HepG2 (cell line): ENCODE results near the gene PALM3. TPM values are rescaled to one million over a fixed set of nuclear protein-coding genes. Genes with fewer than 3 reads are reported as not detected.

Experiments
- BCL6 ChIP-seq: IDR thresholded peaks from 2 replicates; pipeline ENCODE4 v1.6.1; 2016; ENCODE audit warnings: missing genetic modification reagents, missing compliant biosample characterization
- ELF4 ChIP-seq: sonication (generic); formaldehyde crosslinking; IDR thresholded peaks from 2 replicates; pipeline ENCODE4 v1.5.0; 2020; ENCODE audit warnings: missing genetic modification reagents, mild to moderate bottlenecking, moderate library complexity, borderline replicate concordance
- FOXJ3 ChIP-seq: sonication (generic); formaldehyde crosslinking; IDR thresholded peaks from 2 replicates; pipeline ENCODE4 v1.4.0; 2020; ENCODE audit warnings: missing genetic modification reagents, mild to moderate bottlenecking, borderline replicate concordance
- IKZF4 ChIP-seq: sonication (generic); formaldehyde crosslinking; IDR thresholded peaks from 2 replicates; pipeline ENCODE4 v1.5.1; 2020; ENCODE audit warnings: borderline replicate concordance, mild to moderate bottlenecking, low read depth, missing genetic modification reagents; ENCODE audit errors: not compliant biosample characterization
- JDP2 ChIP-seq: sonication (generic); formaldehyde crosslinking; IDR thresholded peaks from 2 replicates; pipeline ENCODE4 v1.8.1; 2022; ENCODE audit warnings: missing genetic modification reagents, borderline replicate concordance
- KDM6A ChIP-seq: IDR thresholded peaks from 2 replicates; pipeline ENCODE4 v1.6.1; 2016; ENCODE audit warnings: low read depth
- MTA1 ChIP-seq: sonication (generic); formaldehyde crosslinking; IDR thresholded peaks from 2 replicates; pipeline ENCODE4 v1.4.0; 2020; ENCODE audit warnings: missing genetic modification reagents, mild to moderate bottlenecking, borderline replicate concordance
- RCOR2 ChIP-seq: IDR thresholded peaks from 2 replicates; pipeline ENCODE4 v1.6.1; 2016; ENCODE audit warnings: missing biosample characterization, missing genetic modification reagents
- ZBTB14 ChIP-seq: sonication (generic); formaldehyde crosslinking; IDR thresholded peaks from 2 replicates; pipeline ENCODE4 v1.4.0; 2020; ENCODE audit warnings: missing genetic modification reagents
- ZBTB49 ChIP-seq: sonication (generic); formaldehyde crosslinking; IDR thresholded peaks from 2 replicates; pipeline ENCODE4 v1.4.0; 2020; ENCODE audit warnings: missing genetic modification reagents, borderline replicate concordance
- ZNF317 ChIP-seq: sonication (generic); formaldehyde crosslinking; IDR thresholded peaks from 2 replicates; pipeline ENCODE4 v1.5.0; 2020; ENCODE audit warnings: mild to moderate bottlenecking, missing genetic modification reagents
- ZNF337 ChIP-seq: sonication (generic); formaldehyde crosslinking; IDR thresholded peaks from 2 replicates; pipeline ENCODE4 v1.5.1; 2020; ENCODE audit warnings: missing genetic modification reagents, low read depth, mild to moderate bottlenecking, borderline replicate concordance
- ZNF441 ChIP-seq: sonication (generic); formaldehyde crosslinking; IDR thresholded peaks from 2 replicates; pipeline ENCODE4 v1.7.0; 2021; ENCODE audit warnings: missing genetic modification reagents, borderline replicate concordance
- ZNF513 ChIP-seq: sonication (generic); formaldehyde crosslinking; conservative IDR thresholded peaks from 2 replicates; pipeline ENCODE4 v1.5.0; 2020; ENCODE audit warnings: missing genetic modification reagents
- ZNF782 ChIP-seq: sonication (generic); formaldehyde crosslinking; IDR thresholded peaks from 2 replicates; pipeline ENCODE4 v1.4.0; 2020; ENCODE audit warnings: missing genetic modification reagents, mild to moderate bottlenecking, borderline replicate concordance
- ZSCAN25 ChIP-seq: sonication (generic); formaldehyde crosslinking; IDR thresholded peaks from 2 replicates; pipeline ENCODE4 v1.8.0; 2022; ENCODE audit warnings: mild to moderate bottlenecking, missing genetic modification reagents
- polyA plus RNA-seq, 8 experiments: library from polyadenylated mRNA; depleted of rRNA in 3 of 8; stranded (reverse) in 7 of 8; unstranded in 1 of 8; fragments of >200 nt; fragmentation: Illumina TruSeq in 4 of 8; extraction: Trizol in 4 of 8; gene quantifications; 2 replicates each; pipeline versions ENCODE4 v1.2.1 to v1.2.3, GENCODE V29; 2011 to 2016; ENCODE audit warnings: low read depth in 4 of 8, missing spikeins in 1 of 8, mixed read lengths in 1 of 8; ENCODE audit not compliant: insufficient read depth in 1 of 8
- total RNA-seq, 5 experiments: library from RNA; depleted of rRNA; stranded (reverse); fragments of >200 nt; fragmentation: Illumina TruSeq; extraction: Trizol; gene quantifications; 2 replicates each; pipeline ENCODE4 v1.2.3, GENCODE V29; 2016; ENCODE audit warnings: low read depth in 1 of 5
- TF ChIP-seq, protein P1 (sequence below): sonication (generic); formaldehyde crosslinking; IDR thresholded peaks from 2 replicates; pipeline ENCODE4 v1.5.0; 2020; ENCODE audit warnings: mild to moderate bottlenecking, missing genetic modification reagents, borderline replicate concordance
- TF ChIP-seq, protein P2 (sequence below): sonication (generic); formaldehyde crosslinking; IDR thresholded peaks from 2 replicates; pipeline ENCODE4 v1.8.0; 2022; ENCODE audit warnings: missing genetic modification reagents, low read depth, mild to moderate bottlenecking, borderline replicate concordance

Gene PALM3
- total and polyA plus RNA-seq, 2 of the 13 experiments (the other 11 are each of a cell fraction or from before 2014, with no cell fraction given) = 0.79 to 2.4 TPM

GRCh38 chr19:14031719-14032480 lies 30.0 kb downstream of the PALM3 start, which contains the start of gene IL27RA (continued):
- TF ChIP-seq, protein P1, sequence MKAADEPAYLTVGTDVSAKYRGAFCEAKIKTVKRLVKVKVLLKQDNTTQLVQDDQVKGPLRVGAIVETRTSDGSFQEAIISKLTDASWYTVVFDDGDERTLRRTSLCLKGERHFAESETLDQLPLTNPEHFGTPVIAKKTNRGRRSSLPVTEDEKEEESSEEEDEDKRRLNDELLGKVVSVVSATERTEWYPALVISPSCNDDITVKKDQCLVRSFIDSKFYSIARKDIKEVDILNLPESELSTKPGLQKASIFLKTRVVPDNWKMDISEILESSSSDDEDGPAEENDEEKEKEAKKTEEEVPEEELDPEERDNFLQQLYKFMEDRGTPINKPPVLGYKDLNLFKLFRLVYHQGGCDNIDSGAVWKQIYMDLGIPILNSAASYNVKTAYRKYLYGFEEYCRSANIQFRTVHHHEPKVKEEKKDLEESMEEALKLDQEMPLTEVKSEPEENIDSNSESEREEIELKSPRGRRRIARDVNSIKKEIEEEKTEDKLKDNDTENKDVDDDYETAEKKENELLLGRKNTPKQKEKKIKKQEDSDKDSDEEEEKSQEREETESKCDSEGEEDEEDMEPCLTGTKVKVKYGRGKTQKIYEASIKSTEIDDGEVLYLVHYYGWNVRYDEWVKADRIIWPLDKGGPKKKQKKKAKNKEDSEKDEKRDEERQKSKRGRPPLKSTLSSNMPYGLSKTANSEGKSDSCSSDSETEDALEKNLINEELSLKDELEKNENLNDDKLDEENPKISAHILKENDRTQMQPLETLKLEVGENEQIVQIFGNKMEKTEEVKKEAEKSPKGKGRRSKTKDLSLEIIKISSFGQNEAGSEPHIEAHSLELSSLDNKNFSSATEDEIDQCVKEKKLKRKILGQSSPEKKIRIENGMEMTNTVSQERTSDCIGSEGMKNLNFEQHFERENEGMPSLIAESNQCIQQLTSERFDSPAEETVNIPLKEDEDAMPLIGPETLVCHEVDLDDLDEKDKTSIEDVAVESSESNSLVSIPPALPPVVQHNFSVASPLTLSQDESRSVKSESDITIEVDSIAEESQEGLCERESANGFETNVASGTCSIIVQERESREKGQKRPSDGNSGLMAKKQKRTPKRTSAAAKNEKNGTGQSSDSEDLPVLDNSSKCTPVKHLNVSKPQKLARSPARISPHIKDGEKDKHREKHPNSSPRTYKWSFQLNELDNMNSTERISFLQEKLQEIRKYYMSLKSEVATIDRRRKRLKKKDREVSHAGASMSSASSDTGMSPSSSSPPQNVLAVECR (CRISPR knock-in tag) = peak; percentile 66
- no peak for TF ChIP-seq KDM6A (CRISPR knock-in tag)
- TF ChIP-seq JDP2 (CRISPR knock-in tag) = no peak
- 0 out of 2 replicates have a peak, but pooled peaks have one; percentile 27 for TF ChIP-seq FOXJ3 (CRISPR knock-in tag)
- no peak for TF ChIP-seq ZNF513 (CRISPR knock-in tag)
- peak; percentile 58; the same call in 1 of the 2 replicates for TF ChIP-seq ZSCAN25 (CRISPR knock-in tag)
- no peak for TF ChIP-seq RCOR2 (CRISPR knock-in tag)
- TF ChIP-seq, protein P2, sequence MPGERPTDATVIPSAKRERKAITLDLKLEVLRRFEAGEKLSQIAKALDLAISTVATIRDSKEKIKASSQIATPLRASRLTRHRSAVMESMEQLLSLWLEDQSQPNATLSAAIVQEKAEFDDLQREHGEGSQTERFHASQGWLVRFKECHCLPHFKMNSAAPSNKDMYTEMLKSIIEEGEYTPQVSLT (CRISPR knock-in tag) = no peak
- 0 out of 2 replicates have a peak, but pooled peaks have one; percentile 78 for TF ChIP-seq MTA1 (CRISPR knock-in tag)
- TF ChIP-seq ZNF337 (CRISPR knock-in tag) = no peak
- TF ChIP-seq ZNF782 (CRISPR knock-in tag) = peak; percentile 38; the same call in 1 of the 2 replicates
- no peak for TF ChIP-seq ZBTB49 (CRISPR knock-in tag)
- no peak for TF ChIP-seq IKZF4 (CRISPR knock-in tag)
- no peak for TF ChIP-seq ELF4 (CRISPR knock-in tag)
- no peak; the same call in 1 of the 2 replicates for TF ChIP-seq ZNF317
- no peak for TF ChIP-seq BCL6
- TF ChIP-seq ZNF441 (CRISPR knock-in tag) = no peak
- TF ChIP-seq ZBTB14 (CRISPR knock-in tag) = peak; percentile 58
